ENCODE measurements around the gene IRX1. TPM values are rescaled to one million over a fixed set of nuclear protein-coding genes. Genes with fewer than 3 reads are reported as not detected.

Gene IRX1
- total and polyA plus RNA-seq, 2 of the 8 experiments (the other 6 are each of a cell fraction or from before 2014, with no cell fraction given) = 2.6 to 3.9 TPM

GRCh38 chr5:3634061-3634460 lies 38.4 kb downstream of the IRX1 start:
- no peaks in the 10 kb centered on the region for H3K79me2 ChIP-seq (ENCODE audit: control insufficient read depth in 1 of 2, insufficient read depth in 2 of 2, low read length in 2 of 2)
- no peak overlapping the region for H4K91ac ChIP-seq (replicated peaks; ENCODE audit: insufficient read length, low read length)
- H2BK5ac ChIP-seq (ENCODE audit: low read depth, low read length) = no peak overlapping the region
- H3K9me3 ChIP-seq (ENCODE audit: insufficient read depth in 2 of 2, low read depth in 1 of 2, low read length in 1 of 2) = peaks cover 2 to 5% of the 10 kb centered on the region in 2 experiments; a peak in 2 of 4 replicates
- no peaks in the 10 kb centered on the region for H3K27me3 ChIP-seq (replicated peaks in 1 of 4; ENCODE audit: control insufficient read depth in 3 of 4, extremely low read depth in 1 of 4, insufficient read depth in 3 of 4, low read length in 3 of 4)
- no peaks in the 10 kb centered on the region; a peak in 1 of 7 replicates for H3K4me1 ChIP-seq (replicated peaks in 1 of 4; ENCODE audit: control insufficient read depth in 3 of 4, insufficient read depth in 4 of 4, low read length in 3 of 4)
- H3K4ac ChIP-seq (replicated peaks; ENCODE audit: insufficient read length, low read depth, low read length) = no peak overlapping the region
- no peak overlapping the region for H3K9ac ChIP-seq (replicated peaks in 1 of 4; ENCODE audit: extremely low read depth in 1 of 4, low read depth in 3 of 4, low read length in 3 of 4)
- ChIA-PET POLR2A (ENCODE audit: partially characterized antibody) (no interaction called here), CTCF (ENCODE audit: partially characterized antibody) (no interaction called here)
- no peak overlapping the region for H3K14ac ChIP-seq (ENCODE audit: insufficient read length)
- DNase-seq (ENCODE audit: low read depth in 1 of 2, low spot score in 2 of 2) (no peak), FAIRE-seq (no peak)
- H3K4me3 ChIP-seq (ENCODE audit: extremely low read depth in 1 of 4, insufficient read depth in 2 of 4, low read depth in 3 of 4, low read length in 4 of 4) = no peak overlapping the region
- H2AK5ac ChIP-seq (ENCODE audit: low read depth, low read length) = no peak overlapping the region
- no peaks in the 10 kb centered on the region for H3K36me3 ChIP-seq (ENCODE audit: control insufficient read depth in 2 of 4, insufficient read depth in 4 of 4, low read length in 3 of 4)
- H3K18ac ChIP-seq (ENCODE audit: extremely low read depth, low read length) = no peak overlapping the region
- no peak overlapping the region for H4K5ac ChIP-seq (ENCODE audit: insufficient read length, low read depth, low read length)
- H4K20me1 ChIP-seq (replicated peaks in 1 of 2; ENCODE audit: control insufficient read depth in 1 of 2, insufficient read depth in 2 of 2, low read length in 2 of 2) = no peaks in the 10 kb centered on the region
- H3K27ac ChIP-seq (ENCODE audit: low read depth, low read length) = no peak overlapping the region
- H2BK120ac ChIP-seq (replicated peaks; ENCODE audit: low read depth, low read length) = no peak overlapping the region
- no peak overlapping the region for H4K8ac ChIP-seq (ENCODE audit: extremely low read depth, insufficient read depth, low read length)
- no peak overlapping the region for H2BK12ac ChIP-seq (ENCODE audit: low read depth, low read length)
- no peak overlapping the region for H2BK15ac ChIP-seq (ENCODE audit: low read length)
- H3K79me1 ChIP-seq (ENCODE audit: low read depth, low read length) = no peaks in the 10 kb centered on the region
- no peak overlapping the region for H2BK20ac ChIP-seq (ENCODE audit: low read length)
- H2AFZ ChIP-seq (ENCODE audit: low read length) = no peak overlapping the region
- H3K4me2 ChIP-seq (ENCODE audit: insufficient read depth in 1 of 2, low read depth in 2 of 2, low read length in 2 of 2) = no peak overlapping the region
- no peaks in the 10 kb centered on the region for H3K23me2 ChIP-seq (ENCODE audit: low read depth, low read length)
- H3K23ac ChIP-seq (ENCODE audit: insufficient read length) = no peak overlapping the region
- 90% methylated on average over 7 of the region's 7 CpGs; no CpG with 5 or more reads in 1 of the 2 experiments for WGBS, 2 experiments (ENCODE audit: extremely low coverage in 1 of 2, insufficient coverage in 1 of 2, insufficient read length in 1 of 2, insufficient replicate concordance in 2 of 2, low coverage in 1 of 2, low lambda C conversion rate in 2 of 2, missing lambda C conversion rate in 1 of 2)
- no peak overlapping the region for H3K56ac ChIP-seq (replicated peaks; ENCODE audit: insufficient read length, low read depth, low read length)
- TF ChIP-seq ATF3 (IDR thresholded peaks at IDR 0.05; ENCODE audit: insufficient read depth, low read depth, low read length) (no peak), SUZ12 (IDR thresholded peaks at IDR 0.05; ENCODE audit: low read length) (no peak), POLR2AphosphoS5 (IDR thresholded peaks at IDR 0.05; ENCODE audit: low read depth, low read length) (no peak), RNF2 (IDR thresholded peaks at IDR 0.05; ENCODE audit: borderline replicate concordance, low read depth, low read length, missing control alignments, poor library complexity, severe bottlenecking) (no peak), MAFK (IDR thresholded peaks at IDR 0.05; ENCODE audit: low read depth, low read length) (no peak), SIN3A (conservative IDR thresholded peaks at IDR 0.05 in 1 of 2, IDR thresholded peaks at IDR 0.05 in 1 of 2; ENCODE audit: low read depth in 1 of 2, low read length in 2 of 2) (no peak), EGR1 (IDR thresholded peaks at IDR 0.05; ENCODE audit: borderline replicate concordance, low read depth, low read length) (no peak), BACH1 (IDR thresholded peaks at IDR 0.05; ENCODE audit: low read length) (no peak), NANOG (IDR thresholded peaks at IDR 0.05; ENCODE audit: insufficient read depth, low read depth, low read length, poor library complexity, severe bottlenecking) (no peak)
- TF ChIP-seq, protein P1, sequence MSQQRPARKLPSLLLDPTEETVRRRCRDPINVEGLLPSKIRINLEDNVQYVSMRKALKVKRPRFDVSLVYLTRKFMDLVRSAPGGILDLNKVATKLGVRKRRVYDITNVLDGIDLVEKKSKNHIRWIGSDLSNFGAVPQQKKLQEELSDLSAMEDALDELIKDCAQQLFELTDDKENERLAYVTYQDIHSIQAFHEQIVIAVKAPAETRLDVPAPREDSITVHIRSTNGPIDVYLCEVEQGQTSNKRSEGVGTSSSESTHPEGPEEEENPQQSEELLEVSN (IDR thresholded peaks at IDR 0.05) = no peak
- TF ChIP-seq, protein P2, sequence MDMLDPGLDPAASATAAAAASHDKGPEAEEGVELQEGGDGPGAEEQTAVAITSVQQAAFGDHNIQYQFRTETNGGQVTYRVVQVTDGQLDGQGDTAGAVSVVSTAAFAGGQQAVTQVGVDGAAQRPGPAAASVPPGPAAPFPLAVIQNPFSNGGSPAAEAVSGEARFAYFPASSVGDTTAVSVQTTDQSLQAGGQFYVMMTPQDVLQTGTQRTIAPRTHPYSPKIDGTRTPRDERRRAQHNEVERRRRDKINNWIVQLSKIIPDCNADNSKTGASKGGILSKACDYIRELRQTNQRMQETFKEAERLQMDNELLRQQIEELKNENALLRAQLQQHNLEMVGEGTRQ (IDR thresholded peaks at IDR 0.05; ENCODE audit: low read length) = no peak
